Erythroblast (primary cell): ENCODE data around the gene NKD2.

Experiments used
- GATA1 ChIP-seq: IDR thresholded peaks from 2 replicates; pipeline ENCODE4 v1.6.1; 2011; ENCODE audit warnings: low read depth, mild to moderate bottlenecking, control low read depth, low read length, moderate library complexity
- POLR2A ChIP-seq: IDR thresholded peaks from 2 replicates; pipeline ENCODE4 v1.6.1; 2011; ENCODE audit warnings: mild to moderate bottlenecking, low read length

GRCh38 chr5:1065143-1065750 lies 56.6 kb downstream of the NKD2 start:
- TF ChIP-seq POLR2A (no peak), GATA1 (no peak)
